ENCODE measurements around the gene DPP10.

GRCh38 chr2:114797540-114797939, 355.1 kb downstream of the DPP10 start:
- TF ChIP-seq, protein P1, sequence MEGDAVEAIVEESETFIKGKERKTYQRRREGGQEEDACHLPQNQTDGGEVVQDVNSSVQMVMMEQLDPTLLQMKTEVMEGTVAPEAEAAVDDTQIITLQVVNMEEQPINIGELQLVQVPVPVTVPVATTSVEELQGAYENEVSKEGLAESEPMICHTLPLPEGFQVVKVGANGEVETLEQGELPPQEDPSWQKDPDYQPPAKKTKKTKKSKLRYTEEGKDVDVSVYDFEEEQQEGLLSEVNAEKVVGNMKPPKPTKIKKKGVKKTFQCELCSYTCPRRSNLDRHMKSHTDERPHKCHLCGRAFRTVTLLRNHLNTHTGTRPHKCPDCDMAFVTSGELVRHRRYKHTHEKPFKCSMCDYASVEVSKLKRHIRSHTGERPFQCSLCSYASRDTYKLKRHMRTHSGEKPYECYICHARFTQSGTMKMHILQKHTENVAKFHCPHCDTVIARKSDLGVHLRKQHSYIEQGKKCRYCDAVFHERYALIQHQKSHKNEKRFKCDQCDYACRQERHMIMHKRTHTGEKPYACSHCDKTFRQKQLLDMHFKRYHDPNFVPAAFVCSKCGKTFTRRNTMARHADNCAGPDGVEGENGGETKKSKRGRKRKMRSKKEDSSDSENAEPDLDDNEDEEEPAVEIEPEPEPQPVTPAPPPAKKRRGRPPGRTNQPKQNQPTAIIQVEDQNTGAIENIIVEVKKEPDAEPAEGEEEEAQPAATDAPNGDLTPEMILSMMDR (IDR thresholded peaks at IDR 0.05): no peak
- TF ChIP-seq, protein P2, sequence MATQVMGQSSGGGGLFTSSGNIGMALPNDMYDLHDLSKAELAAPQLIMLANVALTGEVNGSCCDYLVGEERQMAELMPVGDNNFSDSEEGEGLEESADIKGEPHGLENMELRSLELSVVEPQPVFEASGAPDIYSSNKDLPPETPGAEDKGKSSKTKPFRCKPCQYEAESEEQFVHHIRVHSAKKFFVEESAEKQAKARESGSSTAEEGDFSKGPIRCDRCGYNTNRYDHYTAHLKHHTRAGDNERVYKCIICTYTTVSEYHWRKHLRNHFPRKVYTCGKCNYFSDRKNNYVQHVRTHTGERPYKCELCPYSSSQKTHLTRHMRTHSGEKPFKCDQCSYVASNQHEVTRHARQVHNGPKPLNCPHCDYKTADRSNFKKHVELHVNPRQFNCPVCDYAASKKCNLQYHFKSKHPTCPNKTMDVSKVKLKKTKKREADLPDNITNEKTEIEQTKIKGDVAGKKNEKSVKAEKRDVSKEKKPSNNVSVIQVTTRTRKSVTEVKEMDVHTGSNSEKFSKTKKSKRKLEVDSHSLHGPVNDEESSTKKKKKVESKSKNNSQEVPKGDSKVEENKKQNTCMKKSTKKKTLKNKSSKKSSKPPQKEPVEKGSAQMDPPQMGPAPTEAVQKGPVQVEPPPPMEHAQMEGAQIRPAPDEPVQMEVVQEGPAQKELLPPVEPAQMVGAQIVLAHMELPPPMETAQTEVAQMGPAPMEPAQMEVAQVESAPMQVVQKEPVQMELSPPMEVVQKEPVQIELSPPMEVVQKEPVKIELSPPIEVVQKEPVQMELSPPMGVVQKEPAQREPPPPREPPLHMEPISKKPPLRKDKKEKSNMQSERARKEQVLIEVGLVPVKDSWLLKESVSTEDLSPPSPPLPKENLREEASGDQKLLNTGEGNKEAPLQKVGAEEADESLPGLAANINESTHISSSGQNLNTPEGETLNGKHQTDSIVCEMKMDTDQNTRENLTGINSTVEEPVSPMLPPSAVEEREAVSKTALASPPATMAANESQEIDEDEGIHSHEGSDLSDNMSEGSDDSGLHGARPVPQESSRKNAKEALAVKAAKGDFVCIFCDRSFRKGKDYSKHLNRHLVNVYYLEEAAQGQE (IDR thresholded peaks at IDR 0.05; ENCODE audit: insufficient read depth in 1 of 2, low read depth in 2 of 2, low read length in 1 of 2): no peak
- TF ChIP-seq POLR2AphosphoS5 (IDR thresholded peaks at IDR 0.05; ENCODE audit: low read depth, low read length): no peak
